GM12874 (cell line): ENCODE data around the gene VSTM2B.

ENCODE experiments used
- TF ChIP-seq, protein P1 (sequence below): IDR thresholded peaks from 2 replicates; pipeline ENCODE4 v1.5.1; 2011; ENCODE audit warnings: low read depth, mild to moderate bottlenecking, control low read depth, low read length, moderate library complexity; ENCODE audit not compliant: insufficient read depth

VSTM2B gene

DNA sequence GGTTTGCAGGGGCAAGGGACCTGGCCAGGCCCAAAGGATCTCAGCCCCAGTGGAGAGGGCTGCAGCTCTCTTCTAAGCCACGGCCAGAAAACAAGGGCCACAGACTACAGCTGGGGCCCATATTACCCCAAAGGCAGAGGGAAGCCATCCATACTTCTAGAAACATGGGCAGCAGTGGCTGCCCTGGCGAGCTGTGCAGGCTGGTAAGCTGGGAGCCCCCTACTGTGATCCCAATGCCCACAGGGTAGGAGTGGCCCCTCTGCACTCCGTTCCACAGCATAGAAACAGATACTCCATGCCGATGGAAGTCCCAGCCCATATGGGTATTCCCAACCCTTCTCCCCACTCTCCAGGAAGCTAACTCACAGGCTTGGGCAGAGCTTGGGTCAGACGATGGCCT lies 25.1 kb downstream of the VSTM2B start:
- TF ChIP-seq, protein P1, sequence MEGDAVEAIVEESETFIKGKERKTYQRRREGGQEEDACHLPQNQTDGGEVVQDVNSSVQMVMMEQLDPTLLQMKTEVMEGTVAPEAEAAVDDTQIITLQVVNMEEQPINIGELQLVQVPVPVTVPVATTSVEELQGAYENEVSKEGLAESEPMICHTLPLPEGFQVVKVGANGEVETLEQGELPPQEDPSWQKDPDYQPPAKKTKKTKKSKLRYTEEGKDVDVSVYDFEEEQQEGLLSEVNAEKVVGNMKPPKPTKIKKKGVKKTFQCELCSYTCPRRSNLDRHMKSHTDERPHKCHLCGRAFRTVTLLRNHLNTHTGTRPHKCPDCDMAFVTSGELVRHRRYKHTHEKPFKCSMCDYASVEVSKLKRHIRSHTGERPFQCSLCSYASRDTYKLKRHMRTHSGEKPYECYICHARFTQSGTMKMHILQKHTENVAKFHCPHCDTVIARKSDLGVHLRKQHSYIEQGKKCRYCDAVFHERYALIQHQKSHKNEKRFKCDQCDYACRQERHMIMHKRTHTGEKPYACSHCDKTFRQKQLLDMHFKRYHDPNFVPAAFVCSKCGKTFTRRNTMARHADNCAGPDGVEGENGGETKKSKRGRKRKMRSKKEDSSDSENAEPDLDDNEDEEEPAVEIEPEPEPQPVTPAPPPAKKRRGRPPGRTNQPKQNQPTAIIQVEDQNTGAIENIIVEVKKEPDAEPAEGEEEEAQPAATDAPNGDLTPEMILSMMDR: no peak

DNA sequence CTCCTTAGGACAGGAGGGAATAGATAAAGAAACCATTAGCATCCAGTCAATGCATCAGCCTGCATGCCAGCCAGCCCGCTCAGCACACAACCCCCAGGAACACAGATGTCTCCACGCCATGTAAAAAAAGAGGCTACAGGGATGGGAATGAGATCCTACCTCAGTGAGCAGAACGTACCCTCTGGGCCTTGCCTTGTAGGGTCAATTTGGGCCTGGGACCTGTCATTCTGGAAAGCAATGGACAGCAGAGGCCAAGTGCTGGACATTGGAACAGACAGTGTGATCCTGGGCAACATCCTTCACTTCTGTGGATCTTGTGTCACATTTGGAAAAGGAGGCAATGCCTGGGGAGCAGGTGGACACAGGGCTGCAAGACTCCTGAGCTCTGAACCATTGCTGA lies 26.0 kb downstream of the VSTM2B start:
- TF ChIP-seq, protein P1: no peak

DNA sequence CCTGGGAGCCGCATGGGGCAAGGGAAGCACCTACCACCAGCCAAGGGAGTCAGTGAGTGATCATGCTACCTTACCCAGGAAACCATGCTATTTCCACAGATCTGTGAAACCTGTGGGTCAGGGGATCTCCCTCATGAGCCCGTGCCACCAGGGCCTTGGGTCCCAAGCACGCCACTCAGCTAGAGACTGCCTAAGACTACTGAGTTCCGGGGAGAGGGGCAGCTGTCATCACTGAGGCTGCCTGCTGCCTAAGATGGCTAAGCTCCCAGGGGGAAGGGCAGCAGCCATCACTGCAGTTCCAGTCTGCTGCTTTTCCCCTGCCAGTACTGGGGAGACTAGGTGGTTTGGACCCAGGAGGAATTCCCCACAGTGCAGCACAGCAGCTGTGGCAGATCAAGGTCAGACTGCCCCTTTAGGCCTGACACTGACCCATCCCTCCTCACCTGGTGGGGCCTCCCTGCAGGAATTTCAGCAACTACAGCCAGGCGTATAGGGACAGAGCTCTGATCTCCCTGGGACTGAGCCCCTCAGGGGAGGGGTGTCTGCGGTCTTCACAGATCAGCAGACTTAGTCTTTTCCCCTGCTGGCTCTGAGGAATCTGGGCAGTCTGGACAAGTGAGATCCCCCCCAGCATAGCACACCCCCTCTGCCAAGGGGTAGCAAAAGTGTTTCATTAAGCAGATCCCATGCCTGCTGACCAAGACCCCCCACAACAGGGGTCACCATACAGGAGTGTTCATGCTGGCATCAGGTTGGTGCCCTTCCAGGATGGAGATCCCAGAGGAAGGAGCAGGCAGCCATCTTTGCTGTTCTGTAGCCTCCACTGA lies 26.9 kb downstream of the VSTM2B start:
- TF ChIP-seq, protein P1: no peak

DNA sequence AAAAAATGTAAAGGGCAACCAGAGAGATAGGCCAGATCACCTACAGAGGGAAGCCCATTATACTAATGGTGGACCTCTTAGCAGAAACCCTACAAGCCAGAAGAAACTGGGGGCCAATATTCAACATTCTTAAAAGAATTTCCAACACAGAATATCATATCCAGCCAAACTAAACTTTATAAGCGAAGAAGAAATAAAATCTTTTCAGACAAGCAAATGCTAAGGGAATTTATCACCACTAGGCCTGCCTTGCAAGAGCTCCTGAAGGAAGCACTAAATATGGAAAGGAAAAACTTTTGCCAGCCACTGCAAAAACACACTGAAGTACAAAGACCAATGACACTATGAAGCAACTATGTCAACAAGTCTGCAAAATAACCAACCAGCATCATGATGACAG lies 28.4 kb downstream of the VSTM2B start:
- TF ChIP-seq, protein P1: no peak

DNA sequence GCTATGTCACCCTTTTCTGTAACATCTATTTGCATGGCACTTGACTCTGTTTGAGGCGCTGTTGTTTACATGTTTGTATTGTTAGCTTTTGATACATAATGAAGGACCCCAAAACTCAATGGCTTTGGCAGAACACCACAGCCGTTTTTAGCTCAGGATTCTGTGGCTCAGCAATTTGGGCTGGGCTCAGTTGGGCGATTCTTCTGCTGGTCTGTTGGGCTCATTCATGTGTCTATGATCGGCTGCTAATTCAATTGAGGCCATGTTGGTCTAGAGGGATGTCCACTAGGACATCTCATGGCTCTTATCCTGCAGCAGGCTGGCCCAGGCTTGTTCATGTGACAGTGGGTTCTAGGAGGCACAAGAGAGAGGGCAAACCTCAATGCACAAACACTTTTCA lies 33.9 kb downstream of the VSTM2B start:
- TF ChIP-seq, protein P1: no peak

DNA sequence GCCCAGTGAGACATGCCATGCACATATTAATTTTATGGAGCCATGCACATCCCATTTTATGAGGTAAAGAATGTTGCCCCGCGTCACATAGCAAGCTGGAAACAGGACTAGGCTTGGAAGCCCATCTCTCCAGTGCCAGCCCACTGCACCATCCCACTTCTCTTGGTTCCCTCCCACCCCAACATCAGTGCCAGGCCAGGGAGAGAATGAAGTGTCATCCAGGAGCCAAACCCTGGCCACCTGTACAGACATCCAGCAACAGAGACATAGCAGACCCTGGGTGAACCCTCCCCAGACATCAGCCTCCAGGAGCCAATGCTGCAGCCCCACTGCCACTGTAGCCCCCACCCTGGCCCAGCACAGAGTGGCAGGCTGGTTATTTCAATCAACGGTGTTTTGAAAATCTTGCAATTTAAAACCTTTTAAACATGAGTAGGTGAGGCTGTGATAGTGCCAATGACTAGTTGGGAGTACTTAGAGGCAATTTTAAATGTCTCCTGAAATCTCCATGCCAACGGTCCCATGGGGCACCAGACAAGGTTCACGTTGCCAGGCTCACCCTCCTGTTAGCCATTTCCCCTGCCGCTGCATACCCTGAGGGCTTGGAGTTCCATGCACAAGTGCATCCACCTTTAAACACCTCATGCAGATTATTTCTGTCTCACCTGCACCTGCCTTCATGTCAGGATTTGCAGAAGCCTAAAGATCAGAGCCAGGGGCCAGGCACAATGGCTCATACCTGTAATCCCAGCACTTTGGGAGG lies 34.7 kb downstream of the VSTM2B start:
- TF ChIP-seq, protein P1: no peak

DNA sequence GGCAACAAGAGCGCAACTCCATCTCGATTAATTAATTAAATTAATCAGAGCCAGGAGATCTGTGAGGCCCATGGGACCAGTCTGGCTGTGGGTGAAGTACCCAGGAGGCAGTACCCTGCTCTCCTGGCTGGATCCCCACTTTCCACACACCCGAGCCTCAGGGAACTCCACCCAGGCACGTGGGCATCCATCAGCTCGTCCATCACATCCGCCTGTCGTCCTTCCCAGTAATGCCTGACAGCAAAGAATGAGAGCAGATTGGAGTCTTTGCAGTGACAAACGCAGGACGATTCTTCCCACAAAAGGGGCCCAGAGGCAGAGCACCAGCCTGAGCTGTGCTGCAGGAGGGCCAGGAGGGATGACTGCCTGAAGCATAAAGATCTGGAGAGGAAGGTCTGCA lies 35.8 kb downstream of the VSTM2B start:
- TF ChIP-seq, protein P1: no peak
